GM18907 (cell line): Measurements from ENCODE around the gene SMAD1.
A peak's percentile ranks its signal among the peaks of the same experiment; 100 is the strongest.

Experiments
- ATAC-seq: cut with Tn5 transposase; IDR thresholded peaks from one replicate; pipeline ENCODE4 v1.9.1; 2021; ENCODE audit warnings: mild to moderate bottlenecking, moderate library complexity; ENCODE audit not compliant: unreplicated experiment

Gene SMAD1

GRCh38 chr4:145481164-145481941 is at the start of gene SMAD1:
Gene SMAD1 (plus strand): TSS chr4:145481853. CDS start chr4:145514614, 32,761 bp downstream.
- peak; percentile 57 for ATAC-seq

- no peak for ATAC-seq
Observed at GRCh38 chr4:145433684-145434083, 48.0 kb upstream of the SMAD1 start.

- ATAC-seq = no peak
Observed at GRCh38 chr4:145435646-145436045, 46.0 kb upstream of the SMAD1 start.

- no peak for ATAC-seq
Observed at GRCh38 chr4:145436114-145436513, 45.5 kb upstream of the SMAD1 start.

GRCh38 chr4:145436796-145437195 is 44.9 kb upstream of the SMAD1 start:
- no peak for ATAC-seq

GRCh38 chr4:145437466-145437865 is 44.2 kb upstream of the SMAD1 start:
- ATAC-seq = no peak

GRCh38 chr4:145438298-145438697 is 43.4 kb upstream of the SMAD1 start:
- ATAC-seq = no peak

GRCh38 chr4:145440292-145441007 is 41.2 kb upstream of the SMAD1 start:
- ATAC-seq = no peak

- peak; percentile 98 for ATAC-seq
Observed at GRCh38 chr4:145446184-145446583, 35.5 kb upstream of the SMAD1 start.

- no peak for ATAC-seq
Observed at GRCh38 chr4:145451895-145452294, 29.8 kb upstream of the SMAD1 start.

- no peak for ATAC-seq
Observed at GRCh38 chr4:145452447-145453162, 29.0 kb upstream of the SMAD1 start.

- ATAC-seq = no peak
Observed at GRCh38 chr4:145453163-145453520, 28.5 kb upstream of the SMAD1 start.

- no peak for ATAC-seq
Observed at GRCh38 chr4:145473203-145473602, 8.4 kb upstream of the SMAD1 start.

GRCh38 chr4:145480257-145480656 is 1.4 kb upstream of the SMAD1 start:
- no peak for ATAC-seq

GRCh38 chr4:145481942-145482208 is 222 bp downstream of the SMAD1 start:
- ATAC-seq = no peak

- peak; percentile 43 for ATAC-seq
Observed at GRCh38 chr4:145482209-145483037, 770 bp downstream of the SMAD1 start.

GRCh38 chr4:145483514-145483913 is 1.9 kb downstream of the SMAD1 start:
- ATAC-seq = no peak

GRCh38 chr4:145484225-145484846 is 2.7 kb downstream of the SMAD1 start:
- ATAC-seq = no peak

- no peak for ATAC-seq
Observed at GRCh38 chr4:145485120-145485519, 3.5 kb downstream of the SMAD1 start.

- ATAC-seq = no peak
Observed at GRCh38 chr4:145486603-145487002, 5.0 kb downstream of the SMAD1 start.

- ATAC-seq = peak; percentile 98
Observed at GRCh38 chr4:145487631-145488030, 6.0 kb downstream of the SMAD1 start.
